Islet of Langerhans (tissue), 1 donor: Measurements from ENCODE around the gene KCNS1.

Source experiments
- FAIRE-seq: peaks from one replicate; lab custom pipeline; 2011; peaks lifted over from hg19 to GRCh38; lab: Jason Lieb, UNC

The KCNS1 gene

DNA sequence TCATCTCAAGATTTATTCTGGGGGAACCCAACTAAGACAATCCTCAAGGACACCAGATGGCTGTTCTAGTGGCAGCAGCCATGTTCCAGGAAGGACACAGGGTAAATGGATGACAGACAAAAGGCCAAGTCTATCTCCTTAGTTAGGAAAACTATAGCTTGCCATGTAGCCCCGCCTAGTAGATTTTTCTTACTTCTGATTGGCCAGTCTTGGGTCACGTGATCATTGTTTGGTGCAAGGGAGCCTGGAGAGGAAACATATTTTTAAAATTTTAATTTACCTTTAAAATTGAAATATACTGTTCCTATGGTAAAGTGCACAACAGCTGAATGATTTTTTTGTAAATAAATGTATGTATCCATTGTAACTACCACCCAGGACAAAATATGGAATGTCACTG, 4.4 kb upstream of the KCNS1 start:
- no peak for FAIRE-seq

DNA sequence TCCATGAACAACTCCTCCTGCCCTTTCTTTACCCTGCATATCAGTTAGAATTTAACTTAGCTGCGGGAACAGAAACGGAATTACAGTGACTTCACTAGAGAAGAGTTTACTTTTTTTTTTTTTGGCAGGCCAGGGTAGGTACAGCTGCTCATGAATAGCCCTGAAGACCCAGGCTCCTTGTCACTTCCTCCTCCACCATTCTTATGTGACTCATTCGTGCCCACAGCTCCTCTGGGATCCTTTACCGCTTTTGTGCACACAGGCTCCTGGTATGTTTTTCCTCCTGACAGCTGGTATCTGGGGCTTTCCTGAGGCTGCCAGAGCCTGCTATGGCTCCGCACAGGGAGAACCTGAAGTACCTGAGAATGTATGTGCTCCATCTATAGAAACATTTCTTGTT, 3.9 kb upstream of the KCNS1 start:
- no peak for FAIRE-seq

GRCh38 chr20:45103072-45103471, 2.1 kb upstream of the KCNS1 start:
- no peak for FAIRE-seq

DNA sequence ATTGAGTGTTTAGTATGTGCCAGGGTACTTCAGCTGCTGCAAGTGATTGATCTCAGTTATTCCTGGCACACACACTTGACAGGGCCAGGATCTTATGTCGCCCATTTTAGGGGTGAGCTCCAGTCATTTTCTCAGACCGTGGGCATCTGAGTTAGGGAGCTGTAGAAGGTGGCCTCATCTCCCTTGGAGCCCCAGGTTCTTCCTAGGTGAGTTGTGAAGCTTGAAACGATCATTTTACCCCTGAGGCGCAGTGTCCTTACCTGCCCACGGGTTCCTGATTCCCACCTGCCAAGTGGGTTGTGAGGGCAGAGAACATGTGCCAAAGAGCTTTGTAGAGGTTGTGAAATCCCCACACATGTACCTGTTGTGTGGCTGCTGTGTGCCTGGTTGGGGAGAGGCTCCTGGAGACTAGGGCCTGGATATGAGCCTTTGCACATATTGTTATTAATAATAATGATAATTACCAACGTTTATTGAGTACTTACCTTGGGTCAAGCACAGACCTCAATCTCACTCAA, 465 bp upstream of the KCNS1 start:
- no peak for FAIRE-seq

- no peak for FAIRE-seq
Measured at GRCh38 chr20:45098103-45098773, 2.7 kb downstream of the KCNS1 start.

GRCh38 chr20:45097485-45098102, 3.3 kb downstream of the KCNS1 start:
- no peak for FAIRE-seq

- no peak for FAIRE-seq
Measured at GRCh38 chr20:45096781-45097180, 4.1 kb downstream of the KCNS1 start.

DNA sequence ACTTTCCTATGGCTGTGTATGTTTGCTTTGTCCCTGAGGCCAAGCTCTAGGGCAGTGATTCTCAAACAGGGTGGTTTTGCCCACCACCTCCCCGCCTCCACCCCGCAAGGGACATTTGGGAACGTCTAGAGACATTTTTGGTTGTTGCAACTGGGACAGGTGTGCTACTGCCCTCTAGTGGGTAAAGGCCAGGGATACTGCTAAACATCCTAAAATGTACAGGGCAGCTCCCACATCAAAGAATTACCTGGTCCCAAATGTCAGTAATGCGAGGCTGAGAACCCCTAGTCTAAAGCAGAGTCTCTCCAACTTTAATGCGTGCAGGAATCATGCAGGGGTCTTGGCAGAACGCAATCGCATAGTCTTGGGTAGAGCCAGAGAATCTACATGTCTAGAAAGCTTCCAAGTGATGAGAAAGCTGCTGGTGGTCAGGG, 5.1 kb downstream of the KCNS1 start:
- no peak for FAIRE-seq

- FAIRE-seq, result no peak
Measured at GRCh38 chr20:45094864-45095574, 5.9 kb downstream of the KCNS1 start.

DNA sequence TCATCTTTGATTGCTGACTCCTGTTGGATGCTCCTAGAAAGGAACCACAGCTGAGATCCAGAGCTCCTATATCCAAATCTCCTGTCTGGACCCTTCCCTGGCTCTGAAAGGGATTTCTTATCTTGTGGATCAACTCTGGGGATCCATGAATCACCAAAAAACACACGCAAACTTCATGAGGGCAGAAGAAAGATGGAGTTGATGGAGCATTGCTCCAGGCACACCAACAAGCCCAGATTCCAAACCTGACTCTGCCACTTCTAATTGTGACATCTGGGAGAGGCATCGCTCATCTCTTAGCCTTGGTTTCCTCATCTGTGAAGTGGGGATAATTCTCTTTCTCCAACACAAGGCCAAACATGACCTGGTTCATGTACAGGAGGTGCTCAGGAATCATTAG, 6.7 kb downstream of the KCNS1 start:
- FAIRE-seq, result no peak

GRCh38 chr20:45092898-45093297, 8.0 kb downstream of the KCNS1 start:
- no peak for FAIRE-seq

DNA sequence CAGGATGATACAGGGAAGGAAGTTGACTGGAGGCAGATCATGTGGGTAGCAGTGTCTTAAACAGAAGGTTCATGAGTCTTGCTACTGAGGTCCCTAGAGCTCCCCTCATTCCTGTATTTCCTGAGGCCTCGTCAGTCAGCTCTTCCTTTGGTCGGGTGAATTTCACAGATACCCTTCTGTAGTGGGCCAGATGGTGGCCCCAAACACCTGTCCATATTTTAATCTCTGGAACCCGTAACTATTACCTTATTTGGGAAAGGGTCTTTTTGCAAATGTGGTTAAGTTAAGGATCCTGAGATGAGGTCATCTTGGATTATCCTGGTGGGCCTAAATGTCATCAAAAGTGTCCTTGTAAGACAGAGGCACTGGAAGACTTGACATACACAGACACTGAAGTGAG, 9.6 kb downstream of the KCNS1 start:
- FAIRE-seq, result no peak

DNA sequence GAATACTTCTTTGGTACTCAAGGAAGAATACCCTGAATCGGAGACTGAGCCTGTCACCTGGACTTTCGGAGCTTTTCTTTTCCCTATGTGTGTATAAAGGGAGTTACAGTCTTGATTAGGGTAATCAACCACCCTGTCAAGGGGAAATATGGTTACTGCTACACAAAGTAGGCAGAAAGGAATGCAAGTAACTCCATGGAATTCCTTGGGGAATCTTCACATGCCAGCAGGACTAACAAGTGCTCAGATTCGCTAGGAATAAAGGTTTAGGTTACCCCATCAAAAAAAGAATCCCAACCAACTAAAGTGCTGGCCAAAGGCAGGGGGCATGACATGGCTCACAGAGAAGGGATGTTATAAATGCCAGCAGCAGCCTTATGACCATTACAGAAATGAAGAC, 10.4 kb downstream of the KCNS1 start:
- no peak for FAIRE-seq

DNA sequence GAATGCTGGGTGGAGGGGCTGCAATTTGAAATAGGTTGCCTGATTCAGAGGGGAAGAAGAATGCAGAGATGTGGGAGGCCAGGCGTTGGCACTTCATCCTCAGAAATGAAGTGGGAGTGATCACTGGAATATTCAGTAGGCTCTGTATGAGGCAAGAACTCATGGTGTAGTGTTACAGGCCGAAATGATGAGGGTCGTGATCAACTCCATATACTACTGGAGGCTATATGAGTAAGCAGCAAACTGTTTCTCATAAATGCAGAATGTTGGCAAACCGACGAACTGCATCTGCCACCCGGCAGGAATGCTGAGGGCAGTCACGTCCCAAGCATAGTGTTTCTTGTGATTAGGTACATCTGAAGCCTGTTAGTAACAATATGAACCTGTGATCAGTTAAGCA, 12.7 kb downstream of the KCNS1 start:
- no peak for FAIRE-seq

DNA sequence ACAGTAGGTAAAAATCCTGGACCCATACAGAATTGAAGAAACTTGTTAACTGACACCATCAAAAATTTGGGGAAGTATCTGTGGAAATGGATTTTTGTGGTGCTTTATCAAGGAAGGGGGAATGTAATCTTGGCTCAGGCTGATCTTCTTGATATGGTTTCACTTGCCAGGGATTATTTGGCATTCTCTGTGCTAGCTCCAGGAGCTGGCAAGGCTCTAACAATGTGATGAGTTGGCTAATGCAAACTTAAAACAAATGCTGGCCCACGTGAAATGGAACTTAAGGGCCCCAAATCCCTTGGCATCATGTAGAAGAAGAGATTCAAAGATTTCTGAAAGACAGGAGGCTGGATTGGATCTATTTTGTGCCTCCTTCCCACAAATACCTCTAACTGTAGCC, 13.1 kb downstream of the KCNS1 start:
- FAIRE-seq, result no peak

- no peak for FAIRE-seq
Measured at GRCh38 chr20:45087097-45087790, 13.7 kb downstream of the KCNS1 start.

DNA sequence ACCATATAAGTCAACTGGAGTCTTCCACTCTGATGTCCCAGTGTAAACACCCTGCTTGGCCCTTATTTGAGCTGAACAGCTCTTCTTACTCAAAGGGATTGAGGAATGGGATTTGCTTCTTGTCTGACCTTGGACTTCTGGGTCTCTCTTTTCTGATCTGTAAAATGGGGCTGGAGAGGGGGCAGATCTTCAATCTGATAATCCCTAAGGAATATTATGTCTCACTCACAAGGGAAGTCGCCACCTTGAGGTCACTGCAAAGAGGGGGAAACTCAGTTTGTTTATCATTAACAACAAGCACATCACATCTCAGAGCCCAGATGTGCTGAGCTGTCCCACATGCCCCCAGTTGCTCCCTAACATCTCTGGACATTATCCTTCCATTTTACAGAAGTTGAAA, 15.1 kb downstream of the KCNS1 start:
- no peak for FAIRE-seq

DNA sequence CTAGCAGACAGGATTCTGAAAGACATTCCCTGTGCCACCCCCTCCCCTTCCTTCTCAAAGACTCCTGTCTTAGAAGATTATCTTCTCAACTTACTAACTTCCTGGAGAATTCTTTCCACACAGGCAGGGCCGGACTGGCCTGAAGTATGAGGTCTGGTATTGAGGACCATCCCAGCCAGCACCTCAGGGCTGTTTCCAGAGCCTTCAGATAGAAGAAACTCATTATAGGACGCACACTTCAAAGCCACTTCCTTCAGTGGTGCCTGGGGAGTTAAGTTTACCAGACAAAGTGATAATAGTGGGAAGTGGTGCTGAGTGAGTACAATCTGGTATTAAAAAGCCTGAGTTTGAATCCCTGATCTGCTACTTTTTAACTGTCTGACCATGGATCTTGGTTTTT, 15.6 kb downstream of the KCNS1 start:
- no peak for FAIRE-seq

- FAIRE-seq, result no peak
Measured at GRCh38 chr20:45083127-45083526, 17.8 kb downstream of the KCNS1 start.

- no peak for FAIRE-seq
Measured at GRCh38 chr20:45082468-45082867, 18.5 kb downstream of the KCNS1 start.

DNA sequence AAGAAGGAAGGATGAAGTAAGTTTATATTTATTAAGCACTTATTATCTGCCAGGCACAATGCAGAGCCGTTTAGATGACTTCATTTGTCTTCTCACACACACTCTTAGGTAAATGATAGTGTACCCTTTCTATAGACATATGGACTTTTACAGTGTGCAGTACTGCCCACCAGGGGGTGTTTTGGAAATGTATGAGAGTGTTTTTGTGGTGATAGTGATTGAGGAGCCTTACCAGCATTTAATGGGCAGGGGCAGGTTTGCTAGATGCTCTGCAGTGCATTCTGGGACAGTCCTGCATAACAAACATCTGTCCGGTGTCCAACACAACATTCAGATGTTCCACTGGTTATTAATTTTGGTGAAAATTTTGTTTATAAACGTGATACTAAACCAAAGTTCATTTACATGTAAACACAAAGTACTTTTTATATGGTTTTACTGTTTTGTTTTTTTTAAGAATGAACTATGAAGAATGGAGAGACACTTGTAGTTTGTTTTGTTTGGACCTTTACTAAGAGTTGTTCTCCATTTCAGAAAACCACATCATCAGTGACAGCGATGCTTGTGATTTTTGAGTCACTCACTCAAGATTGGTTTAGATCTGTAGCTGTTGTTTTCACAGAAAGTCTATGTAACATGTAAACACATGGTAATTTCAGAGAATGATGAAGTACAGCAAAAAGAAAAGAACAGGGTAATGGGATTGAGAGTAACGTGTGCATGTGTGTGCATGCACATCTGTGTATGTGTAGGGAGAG, 19.9 kb downstream of the KCNS1 start:
- FAIRE-seq, result no peak

DNA sequence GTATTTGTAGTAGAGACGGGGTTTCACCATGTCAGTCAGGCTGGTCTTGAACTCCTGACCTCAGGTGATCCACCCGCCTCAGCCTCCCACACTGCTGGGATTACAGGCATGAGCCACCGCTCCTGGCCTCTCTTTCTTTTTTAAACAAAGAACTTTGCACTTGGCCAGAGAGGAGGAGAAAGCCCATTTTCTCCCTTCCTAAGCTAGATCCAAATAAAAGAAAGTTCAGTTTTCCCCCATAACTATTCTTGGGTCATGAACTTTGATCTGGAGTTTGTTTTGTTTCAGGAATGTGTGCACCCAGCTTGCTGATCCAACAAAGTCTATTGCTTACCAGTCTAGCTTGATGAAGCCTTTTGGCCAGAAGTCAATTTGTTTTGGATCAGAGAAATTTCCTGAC, 23.4 kb downstream of the KCNS1 start:
- no peak for FAIRE-seq
